ENCODE results near the gene TRAPPC6A. TPM values are rescaled to one million over a fixed set of nuclear protein-coding genes. Genes with fewer than 3 reads are reported as not detected.

Gene TRAPPC6A
- total RNA-seq, 1 donor from 2014 or later = 33.8 TPM

DNA sequence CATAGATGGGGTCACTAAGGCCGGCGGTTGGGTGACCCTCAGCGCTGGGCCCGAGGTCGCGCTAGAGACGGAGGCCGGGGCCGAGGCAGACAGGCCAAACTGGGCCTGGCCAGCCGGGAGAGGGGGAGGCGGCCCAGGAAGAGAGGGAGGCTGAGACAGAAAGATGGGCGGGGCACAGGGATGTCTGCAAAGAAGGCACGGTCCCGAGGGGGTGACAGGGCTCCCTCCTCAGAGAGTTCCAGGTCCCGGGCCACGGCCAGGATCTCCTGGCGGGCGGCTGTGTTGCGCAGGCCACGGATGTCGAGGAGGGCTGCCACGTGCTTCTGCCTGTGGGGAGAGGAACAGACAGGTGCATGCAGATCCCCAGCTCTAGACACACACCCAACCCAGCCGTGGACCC lies 35.0 kb upstream of the TRAPPC6A start:
- no peak for TF ChIP-seq CTCF (IDR thresholded peaks at IDR 0.05; ENCODE audit: insufficient read depth, low read length, poor library complexity, severe bottlenecking)
- no peak for DNase-seq (ENCODE audit: low read depth)
- peaks cover 24% of the 10 kb centered on the region for H3K27me3 ChIP-seq (ENCODE audit: control insufficient read depth, insufficient read depth, low read length)
- no peaks in the 10 kb centered on the region for H3K36me3 ChIP-seq (ENCODE audit: control insufficient read depth, insufficient read depth, low read length)
- no peak overlapping the region for H3K4me3 ChIP-seq (ENCODE audit: low read depth, low read length)

DNA sequence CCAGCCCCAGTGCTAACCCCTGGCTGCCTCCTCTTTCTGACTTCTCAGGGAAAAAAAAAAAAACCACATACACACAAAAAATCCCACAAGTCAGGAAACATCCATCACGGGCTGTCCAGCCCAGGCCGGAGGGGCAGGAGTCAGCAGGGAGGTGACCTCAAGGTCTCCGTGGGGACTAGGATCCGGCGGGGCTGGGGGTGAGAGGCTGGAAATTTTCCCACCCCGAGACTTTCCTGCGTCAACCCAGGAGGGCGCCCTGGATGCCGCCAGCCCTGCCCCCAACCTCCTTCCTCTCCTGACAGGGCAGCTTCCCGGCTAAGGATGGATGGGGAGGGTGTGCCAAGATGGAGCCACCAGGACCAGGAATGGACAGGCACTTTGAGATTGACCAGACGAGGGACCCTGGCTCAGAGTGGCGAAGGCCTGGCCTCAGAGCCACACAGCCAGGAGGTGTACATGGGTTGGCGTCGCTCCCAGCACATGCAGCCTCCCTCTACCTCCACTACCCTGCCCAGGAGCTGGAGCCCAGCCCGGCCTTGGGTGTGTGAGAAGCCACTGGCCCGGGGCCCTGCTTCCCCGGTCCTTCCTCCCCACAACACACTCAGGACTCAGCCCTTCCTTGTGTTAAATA lies 33.8 kb upstream of the TRAPPC6A start:
- no peak for TF ChIP-seq CTCF (IDR thresholded peaks at IDR 0.05; ENCODE audit: insufficient read depth, low read length, poor library complexity, severe bottlenecking)
- no peak for DNase-seq (ENCODE audit: low read depth)
- Histone ChIP-seq H3K4me3 (ENCODE audit: low read depth, low read length) (no peak overlapping the region), H3K27me3 (ENCODE audit: control insufficient read depth, insufficient read depth, low read length) (peaks cover 12% of the 10 kb centered on the region), H3K36me3 (ENCODE audit: control insufficient read depth, insufficient read depth, low read length) (no peaks in the 10 kb centered on the region)

DNA sequence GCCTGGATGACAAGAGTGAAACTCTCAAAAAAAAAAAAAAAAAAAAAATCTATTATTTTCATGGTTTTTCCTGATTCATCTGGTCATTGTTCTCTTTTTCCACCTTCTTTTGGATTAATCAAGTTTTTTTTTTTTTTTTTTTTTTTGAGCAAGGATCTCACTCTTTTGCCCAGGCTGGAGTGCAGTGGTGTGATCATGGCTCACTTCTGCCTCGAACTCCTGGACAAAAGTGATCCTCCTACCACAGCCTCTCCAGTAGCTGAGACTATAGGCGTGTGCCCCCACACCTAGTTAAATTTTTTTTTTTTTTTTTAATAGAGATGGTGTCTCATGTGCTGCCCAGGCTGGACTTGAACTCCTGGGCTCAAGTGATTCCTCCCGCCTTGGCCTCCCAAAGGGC lies 28.3 kb upstream of the TRAPPC6A start:
- Histone ChIP-seq H3K27me3 (ENCODE audit: control insufficient read depth, insufficient read depth, low read length) (no peaks in the 10 kb centered on the region), H3K4me3 (ENCODE audit: low read depth, low read length) (no peak overlapping the region), H3K36me3 (ENCODE audit: control insufficient read depth, insufficient read depth, low read length) (no peaks in the 10 kb centered on the region)
- DNase-seq (ENCODE audit: low read depth) = no peak
- TF ChIP-seq CTCF (IDR thresholded peaks at IDR 0.05; ENCODE audit: insufficient read depth, low read length, poor library complexity, severe bottlenecking) = no peak

- no peak overlapping the region for H3K4me3 ChIP-seq (ENCODE audit: low read depth, low read length)
- H3K36me3 ChIP-seq (ENCODE audit: control insufficient read depth, insufficient read depth, low read length) = no peaks in the 10 kb centered on the region
- H3K27me3 ChIP-seq (ENCODE audit: control insufficient read depth, insufficient read depth, low read length) = no peaks in the 10 kb centered on the region
- TF ChIP-seq CTCF (IDR thresholded peaks at IDR 0.05; ENCODE audit: insufficient read depth, low read length, poor library complexity, severe bottlenecking) = no peak
- DNase-seq (ENCODE audit: low read depth) = no peak
Measured at GRCh38 chr19:45205810-45206209, 27.8 kb upstream of the TRAPPC6A start.

- peaks cover 2% of the 10 kb centered on the region for H3K27me3 ChIP-seq (ENCODE audit: control insufficient read depth, insufficient read depth, low read length)
- no peaks in the 10 kb centered on the region for H3K36me3 ChIP-seq (ENCODE audit: control insufficient read depth, insufficient read depth, low read length)
- no peak for TF ChIP-seq CTCF (IDR thresholded peaks at IDR 0.05; ENCODE audit: insufficient read depth, low read length, poor library complexity, severe bottlenecking)
- H3K4me3 ChIP-seq (ENCODE audit: low read depth, low read length) = no peak overlapping the region
- DNase-seq (ENCODE audit: low read depth) = no peak
Measured at GRCh38 chr19:45202637-45203036, 24.6 kb upstream of the TRAPPC6A start.

- H3K36me3 ChIP-seq (ENCODE audit: control insufficient read depth, insufficient read depth, low read length) = no peaks in the 10 kb centered on the region
- TF ChIP-seq CTCF (IDR thresholded peaks at IDR 0.05; ENCODE audit: insufficient read depth, low read length, poor library complexity, severe bottlenecking) = peak; percentile 22
- no peak overlapping the region for H3K4me3 ChIP-seq (ENCODE audit: low read depth, low read length)
- H3K27me3 ChIP-seq (ENCODE audit: control insufficient read depth, insufficient read depth, low read length) = peaks cover 2% of the 10 kb centered on the region
- DNase-seq (ENCODE audit: low read depth) = no peak
Measured at GRCh38 chr19:45200568-45200967, 22.5 kb upstream of the TRAPPC6A start.

All from kidney epithelial cell (primary cell).